VCaP (cell line): ENCODE measurements around the gene TNFAIP1.
"Not testable (repeated sequence)": the region's sequence is repeated elsewhere in the genome, so short reads cannot be mapped to it uniquely, and the experiment has no call there.

Experiments
- H3K27ac ChIP-seq: fragments of 450-650 bp; 2 replicates; pipeline ENCODE4 v1.5.1; 2017
- TF ChIP-seq, protein P1 (sequence below): fragments of 450-650 bp; conservative IDR thresholded peaks from 2 replicates; pipeline ENCODE4 v1.5.1; 2017; ENCODE audit warnings: mild to moderate bottlenecking, moderate library complexity

TNFAIP1 gene, protein sequence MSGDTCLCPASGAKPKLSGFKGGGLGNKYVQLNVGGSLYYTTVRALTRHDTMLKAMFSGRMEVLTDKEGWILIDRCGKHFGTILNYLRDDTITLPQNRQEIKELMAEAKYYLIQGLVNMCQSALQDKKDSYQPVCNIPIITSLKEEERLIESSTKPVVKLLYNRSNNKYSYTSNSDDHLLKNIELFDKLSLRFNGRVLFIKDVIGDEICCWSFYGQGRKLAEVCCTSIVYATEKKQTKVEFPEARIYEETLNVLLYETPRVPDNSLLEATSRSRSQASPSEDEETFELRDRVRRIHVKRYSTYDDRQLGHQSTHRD

GRCh38 chr17:28335201-28335958, at the start of gene TNFAIP1, which contains the start of gene IFT20:
Gene TNFAIP1, plus strand, starts transcription at chr17:28335761. Its CDS starts 3,761 bp downstream, at chr17:28339522.
Gene IFT20, minus strand, starts transcription at chr17:28335472. Its CDS starts 3,487 bp downstream, at chr17:28331985.
- TF ChIP-seq, protein P1, sequence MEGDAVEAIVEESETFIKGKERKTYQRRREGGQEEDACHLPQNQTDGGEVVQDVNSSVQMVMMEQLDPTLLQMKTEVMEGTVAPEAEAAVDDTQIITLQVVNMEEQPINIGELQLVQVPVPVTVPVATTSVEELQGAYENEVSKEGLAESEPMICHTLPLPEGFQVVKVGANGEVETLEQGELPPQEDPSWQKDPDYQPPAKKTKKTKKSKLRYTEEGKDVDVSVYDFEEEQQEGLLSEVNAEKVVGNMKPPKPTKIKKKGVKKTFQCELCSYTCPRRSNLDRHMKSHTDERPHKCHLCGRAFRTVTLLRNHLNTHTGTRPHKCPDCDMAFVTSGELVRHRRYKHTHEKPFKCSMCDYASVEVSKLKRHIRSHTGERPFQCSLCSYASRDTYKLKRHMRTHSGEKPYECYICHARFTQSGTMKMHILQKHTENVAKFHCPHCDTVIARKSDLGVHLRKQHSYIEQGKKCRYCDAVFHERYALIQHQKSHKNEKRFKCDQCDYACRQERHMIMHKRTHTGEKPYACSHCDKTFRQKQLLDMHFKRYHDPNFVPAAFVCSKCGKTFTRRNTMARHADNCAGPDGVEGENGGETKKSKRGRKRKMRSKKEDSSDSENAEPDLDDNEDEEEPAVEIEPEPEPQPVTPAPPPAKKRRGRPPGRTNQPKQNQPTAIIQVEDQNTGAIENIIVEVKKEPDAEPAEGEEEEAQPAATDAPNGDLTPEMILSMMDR, result no peak
- peak within 1 kb of the TSS; percentile 85 for H3K27ac ChIP-seq

DNA sequence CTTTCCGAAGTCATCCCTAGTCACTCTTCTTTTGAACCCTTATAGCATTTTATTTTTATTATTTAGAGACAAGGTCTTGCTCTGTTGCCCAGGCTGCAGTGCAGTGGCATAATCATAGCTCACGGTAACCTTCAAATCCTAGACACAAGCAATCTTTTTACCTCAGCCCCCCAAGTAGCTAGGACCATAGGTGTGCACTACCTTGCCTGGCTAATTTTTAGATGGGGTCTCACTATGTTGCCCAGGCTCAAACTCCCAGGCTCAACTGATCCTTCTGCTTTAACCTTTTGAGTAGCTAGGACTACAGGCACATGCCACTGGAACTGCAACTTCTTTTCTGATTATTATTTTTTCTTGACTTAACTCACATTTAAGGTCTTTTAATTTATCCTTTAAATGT, 49.6 kb upstream of the TNFAIP1 start:
- H3K27ac ChIP-seq, result no peak overlapping the region
- TF ChIP-seq, protein P1, result no peak

DNA sequence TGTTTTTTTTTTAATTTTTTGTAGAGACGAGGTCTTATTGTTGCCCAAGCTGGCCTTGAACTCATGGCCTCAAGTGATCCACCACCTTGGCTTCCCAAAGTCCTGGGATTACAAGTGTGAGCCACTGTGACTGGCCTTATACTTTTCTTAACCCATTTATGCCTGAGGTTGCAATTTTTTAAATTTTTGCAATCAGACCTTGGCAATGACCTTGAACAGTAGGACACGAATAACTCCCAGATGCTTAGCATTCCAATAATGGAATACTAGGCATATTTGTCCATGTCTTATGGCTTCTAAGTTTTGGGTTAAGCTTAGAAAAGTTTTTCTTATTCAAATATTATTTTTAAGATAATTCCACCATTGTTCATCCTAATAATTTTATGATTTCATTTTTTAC, 44.9 kb upstream of the TNFAIP1 start:
- TF ChIP-seq, protein P1, result no peak

GRCh38 chr17:28291780-28292330, 43.7 kb upstream of the TNFAIP1 start:
- H3K27ac ChIP-seq, result peak overlapping the region; percentile 12; the same call in 1 of the 2 replicates
- TF ChIP-seq, protein P1, result no peak

More for the DNA sequence above, 44.9 kb upstream of the TNFAIP1 start:
- no peak overlapping the region for H3K27ac ChIP-seq

DNA sequence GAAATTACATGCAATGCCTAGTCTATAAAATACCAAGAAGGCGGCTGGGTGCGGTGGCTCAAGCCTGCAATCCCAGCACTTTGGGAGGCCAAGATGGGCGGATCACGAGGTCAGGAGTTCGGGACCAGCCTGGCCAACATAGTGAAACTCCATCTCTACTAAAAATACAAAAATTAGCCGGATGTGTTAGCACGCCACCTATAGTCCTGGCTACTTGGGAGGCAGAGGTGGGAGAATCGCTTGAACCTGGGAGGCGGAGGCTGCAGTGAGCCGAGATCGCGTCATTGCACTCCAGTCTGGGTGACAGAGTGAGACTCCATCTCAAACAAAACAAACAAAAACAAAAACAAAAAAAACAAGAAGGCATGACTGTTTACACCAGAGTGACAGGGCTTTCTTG, 42.7 kb upstream of the TNFAIP1 start:
- not testable (repeated sequence) for H3K27ac ChIP-seq

- TF ChIP-seq, protein P1, result no peak
- H3K27ac ChIP-seq, result no peak overlapping the region
Measured at GRCh38 chr17:28293994-28294393, 41.6 kb upstream of the TNFAIP1 start.

DNA sequence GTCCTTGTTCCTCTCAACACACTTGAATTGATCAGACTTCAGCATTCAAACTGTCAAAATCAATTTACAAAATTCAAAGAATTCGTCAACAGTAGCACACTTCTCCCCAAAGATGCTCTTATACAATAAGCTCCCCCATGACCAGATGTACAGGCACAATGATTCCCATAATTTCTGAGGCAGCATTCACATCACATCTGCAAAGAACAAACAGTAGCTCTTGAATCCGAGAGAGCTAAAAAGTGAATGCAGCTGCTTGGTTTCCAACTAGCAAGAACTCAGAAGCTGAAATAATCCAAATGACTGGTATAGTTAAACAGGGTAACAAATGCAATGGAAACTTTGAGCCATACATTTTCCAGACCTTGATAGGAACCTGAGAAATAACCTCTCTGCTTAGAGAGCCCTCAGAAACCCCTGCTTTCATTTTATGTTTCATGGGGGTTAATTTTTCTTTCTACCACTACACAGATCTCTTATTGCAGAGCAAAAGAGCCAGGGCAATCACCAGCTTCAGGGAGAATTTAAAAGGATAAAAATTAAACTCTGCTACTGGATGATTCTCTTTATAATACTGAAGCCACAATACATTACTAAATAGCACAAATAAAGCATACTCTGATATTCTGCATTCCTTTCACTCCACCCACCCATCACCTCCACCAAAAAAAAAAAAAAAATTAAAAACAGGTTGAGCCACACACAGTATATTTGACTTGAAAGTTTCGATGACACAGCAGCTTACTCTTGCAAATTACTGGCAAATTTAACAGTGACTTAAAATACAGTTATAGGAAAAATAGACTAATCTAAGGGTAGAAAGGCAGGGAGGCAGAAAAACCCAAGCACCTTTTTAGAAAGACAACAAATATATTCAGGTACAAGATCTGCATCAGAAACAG, 39.6 kb upstream of the TNFAIP1 start:
- H3K27ac ChIP-seq, result no peak overlapping the region
- TF ChIP-seq, protein P1, result no peak
